Neural progenitor cell (in vitro differentiated cells): ENCODE results near the gene VTN.

Source experiments
- EZH2 ChIP-seq: fragments of 200-600 bp; sonication (generic); IDR thresholded peaks from 2 replicates; pipeline ENCODE4 v1.6.1; 2017; ENCODE audit warnings: antibody characterized with exemption, mild to moderate bottlenecking, moderate library complexity
- EZH2phosphoT487 ChIP-seq: fragments of 200-600 bp; sonication (generic); IDR thresholded peaks from 2 replicates; pipeline ENCODE4 v1.6.1; 2017; ENCODE audit warnings: antibody characterized with exemption
- TF ChIP-seq, protein P1 (sequence below): fragments of 200-600 bp; sonication (generic); IDR thresholded peaks from 2 replicates; pipeline ENCODE4 v1.5.1; 2017; ENCODE audit warnings: antibody characterized with exemption, mild to moderate bottlenecking

DNA sequence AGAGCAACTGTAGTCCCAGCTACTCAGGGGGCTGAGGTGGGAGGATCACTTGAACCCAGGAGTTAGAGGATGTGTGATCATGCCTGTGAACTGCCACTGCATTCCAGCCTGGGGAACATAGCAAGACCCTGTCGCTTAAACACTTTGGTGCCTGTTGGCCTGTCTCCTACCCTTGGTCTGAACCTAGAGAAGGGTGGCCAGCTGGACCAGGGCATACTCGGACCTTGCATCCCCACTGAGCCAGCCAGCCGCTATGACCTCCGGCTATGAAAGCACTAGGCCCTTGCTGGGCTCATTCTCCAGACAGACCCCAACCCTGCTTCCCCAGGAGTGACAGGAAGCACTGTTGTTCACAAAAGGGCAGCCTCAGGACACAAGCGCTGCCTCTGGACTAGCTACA lies 39.4 kb downstream of the VTN start:
- TF ChIP-seq EZH2 (no peak), EZH2phosphoT487 (no peak)
- TF ChIP-seq, protein P1, sequence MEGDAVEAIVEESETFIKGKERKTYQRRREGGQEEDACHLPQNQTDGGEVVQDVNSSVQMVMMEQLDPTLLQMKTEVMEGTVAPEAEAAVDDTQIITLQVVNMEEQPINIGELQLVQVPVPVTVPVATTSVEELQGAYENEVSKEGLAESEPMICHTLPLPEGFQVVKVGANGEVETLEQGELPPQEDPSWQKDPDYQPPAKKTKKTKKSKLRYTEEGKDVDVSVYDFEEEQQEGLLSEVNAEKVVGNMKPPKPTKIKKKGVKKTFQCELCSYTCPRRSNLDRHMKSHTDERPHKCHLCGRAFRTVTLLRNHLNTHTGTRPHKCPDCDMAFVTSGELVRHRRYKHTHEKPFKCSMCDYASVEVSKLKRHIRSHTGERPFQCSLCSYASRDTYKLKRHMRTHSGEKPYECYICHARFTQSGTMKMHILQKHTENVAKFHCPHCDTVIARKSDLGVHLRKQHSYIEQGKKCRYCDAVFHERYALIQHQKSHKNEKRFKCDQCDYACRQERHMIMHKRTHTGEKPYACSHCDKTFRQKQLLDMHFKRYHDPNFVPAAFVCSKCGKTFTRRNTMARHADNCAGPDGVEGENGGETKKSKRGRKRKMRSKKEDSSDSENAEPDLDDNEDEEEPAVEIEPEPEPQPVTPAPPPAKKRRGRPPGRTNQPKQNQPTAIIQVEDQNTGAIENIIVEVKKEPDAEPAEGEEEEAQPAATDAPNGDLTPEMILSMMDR, result no peak
